ENCODE measurements around the gene GOLGA1.

GOLGA1 gene

GRCh38 chr9:124884376-124884775 lies 56.5 kb downstream of the GOLGA1 start:
- DNase-seq (ENCODE audit: low read depth in 2 of 2) = no peak

GRCh38 chr9:124882231-124882630 lies 58.7 kb downstream of the GOLGA1 start:
- no peak for DNase-seq (ENCODE audit: low read depth in 2 of 2)

GRCh38 chr9:124881138-124881743 lies 59.6 kb downstream of the GOLGA1 start:
- DNase-seq (ENCODE audit: low read depth in 2 of 2) = no peak

GRCh38 chr9:124880501-124880900 lies 60.4 kb downstream of the GOLGA1 start:
- DNase-seq (ENCODE audit: low read depth in 2 of 2) = no peak

GRCh38 chr9:124879226-124879625 lies 61.7 kb downstream of the GOLGA1 start:
- no peak for DNase-seq (ENCODE audit: low read depth in 2 of 2)

- no peak for DNase-seq (ENCODE audit: low read depth in 2 of 2)
Measured at GRCh38 chr9:124878518-124878917, 62.4 kb downstream of the GOLGA1 start.

GRCh38 chr9:124878021-124878420 lies 62.9 kb downstream of the GOLGA1 start:
- DNase-seq (ENCODE audit: low read depth in 2 of 2) = no peak

- DNase-seq (ENCODE audit: low read depth in 2 of 2) = no peak
Measured at GRCh38 chr9:124877021-124877782, 63.7 kb downstream of the GOLGA1 start.

GRCh38 chr9:124875501-124875900 lies 65.4 kb downstream of the GOLGA1 start:
- DNase-seq (ENCODE audit: low read depth in 2 of 2) = no peak

GRCh38 chr9:124873664-124874063 lies 67.2 kb downstream of the GOLGA1 start:
- no peak for DNase-seq (ENCODE audit: low read depth in 2 of 2)

GRCh38 chr9:124871156-124871561 lies 69.7 kb downstream of the GOLGA1 start:
- DNase-seq (ENCODE audit: low read depth in 2 of 2) = no peak

- no peak for DNase-seq (ENCODE audit: low read depth in 2 of 2)
Measured at GRCh38 chr9:124870723-124871122, 70.2 kb downstream of the GOLGA1 start.

GRCh38 chr9:124869986-124870560 lies 70.8 kb downstream of the GOLGA1 start:
- DNase-seq (ENCODE audit: low read depth in 2 of 2) = peak; percentile 48 to 90

- DNase-seq (ENCODE audit: low read depth in 2 of 2) = no peak
Measured at GRCh38 chr9:124869466-124869985, 71.4 kb downstream of the GOLGA1 start.

- peak; percentile 79 to 88 for DNase-seq (ENCODE audit: low read depth in 2 of 2)
Measured at GRCh38 chr9:124868511-124869465, 72.1 kb downstream of the GOLGA1 start.

- DNase-seq (ENCODE audit: low read depth in 2 of 2) = no peak
Measured at GRCh38 chr9:124863371-124863871, 77.5 kb downstream of the GOLGA1 start.

GRCh38 chr9:124861342-124862229 lies 79.3 kb downstream of the GOLGA1 start, which contains the start of the genes ARPC5L and RPL35:
ARPC5L (plus strand) TSS chr9:124862130; CDS start chr9:124869291, 7,161 bp downstream.
RPL35 (minus strand) TSS chr9:124861957; CDS start chr9:124861912, 45 bp downstream.
- peak; percentile 85 to 89 for DNase-seq (ENCODE audit: low read depth in 2 of 2)

- DNase-seq (ENCODE audit: low read depth in 2 of 2) = no peak
Measured at GRCh38 chr9:124860582-124861341, 80.1 kb downstream of the GOLGA1 start.

GRCh38 chr9:124859803-124860581 lies 80.9 kb downstream of the GOLGA1 start:
- no peak for DNase-seq (ENCODE audit: low read depth in 2 of 2)
